ENCODE data around the gene ADAM19.
"Not testable (repeated sequence)": the region's sequence is repeated elsewhere in the genome, so short reads cannot be mapped to it uniquely, and the experiment has no call there.

Gene ADAM19

DNA sequence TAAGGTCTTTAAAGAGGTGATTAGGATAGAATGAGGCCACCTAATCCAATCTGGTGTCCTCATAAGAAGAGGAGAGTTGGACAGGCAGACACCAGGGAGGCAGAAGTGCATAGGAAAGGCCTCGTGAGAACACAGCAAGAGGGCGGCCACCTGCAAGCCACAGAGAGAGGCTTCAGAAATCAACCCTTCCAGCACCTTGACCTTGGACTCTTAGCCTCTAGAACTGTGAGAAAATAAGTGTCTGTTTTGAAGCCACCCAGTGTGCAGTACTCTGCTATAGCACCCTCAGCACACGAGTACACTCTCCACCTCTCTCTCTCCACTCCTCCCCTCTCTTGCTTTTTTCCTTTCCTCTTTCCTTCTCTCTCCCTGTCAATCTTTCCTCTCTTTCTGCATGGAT is 88.7 kb downstream of the ADAM19 start:
- ChIA-PET POLR2A (ENCODE audit: low non-redundant PET) (no interaction called here), CTCF (no interaction called here)
- no peak overlapping the region for H3K27ac ChIP-seq
- TF ChIP-seq, protein P1, sequence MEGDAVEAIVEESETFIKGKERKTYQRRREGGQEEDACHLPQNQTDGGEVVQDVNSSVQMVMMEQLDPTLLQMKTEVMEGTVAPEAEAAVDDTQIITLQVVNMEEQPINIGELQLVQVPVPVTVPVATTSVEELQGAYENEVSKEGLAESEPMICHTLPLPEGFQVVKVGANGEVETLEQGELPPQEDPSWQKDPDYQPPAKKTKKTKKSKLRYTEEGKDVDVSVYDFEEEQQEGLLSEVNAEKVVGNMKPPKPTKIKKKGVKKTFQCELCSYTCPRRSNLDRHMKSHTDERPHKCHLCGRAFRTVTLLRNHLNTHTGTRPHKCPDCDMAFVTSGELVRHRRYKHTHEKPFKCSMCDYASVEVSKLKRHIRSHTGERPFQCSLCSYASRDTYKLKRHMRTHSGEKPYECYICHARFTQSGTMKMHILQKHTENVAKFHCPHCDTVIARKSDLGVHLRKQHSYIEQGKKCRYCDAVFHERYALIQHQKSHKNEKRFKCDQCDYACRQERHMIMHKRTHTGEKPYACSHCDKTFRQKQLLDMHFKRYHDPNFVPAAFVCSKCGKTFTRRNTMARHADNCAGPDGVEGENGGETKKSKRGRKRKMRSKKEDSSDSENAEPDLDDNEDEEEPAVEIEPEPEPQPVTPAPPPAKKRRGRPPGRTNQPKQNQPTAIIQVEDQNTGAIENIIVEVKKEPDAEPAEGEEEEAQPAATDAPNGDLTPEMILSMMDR (conservative IDR thresholded peaks at IDR 0.05; ENCODE audit: low read depth): no peak
- DNase-seq (ENCODE audit: low spot score): no peak

DNA sequence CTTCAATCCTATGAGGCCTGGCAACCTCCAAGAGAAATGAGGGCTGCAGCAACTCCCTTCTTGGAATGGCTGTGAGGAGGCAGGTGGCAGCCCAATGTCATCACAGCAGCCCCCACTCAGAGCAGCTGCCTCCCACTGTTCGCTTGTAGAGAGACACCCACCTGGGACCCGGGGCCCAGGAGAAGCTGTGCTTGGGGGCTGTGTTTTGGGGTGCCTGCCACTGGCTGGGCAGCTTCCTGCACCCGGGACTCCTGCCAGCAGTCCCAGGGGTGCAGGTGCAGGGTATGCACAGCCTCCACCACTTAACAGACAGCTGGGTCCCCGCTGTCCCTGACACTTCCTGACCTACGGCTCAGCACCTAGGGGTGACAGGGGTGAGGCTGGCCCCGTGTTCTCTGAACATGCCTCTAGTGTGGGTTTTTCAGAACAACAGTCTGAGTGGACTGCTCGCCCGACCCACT is 89.3 kb downstream of the ADAM19 start:
- ChIA-PET POLR2A (ENCODE audit: low non-redundant PET) (no interaction called here), CTCF (interaction anchor here (0.8 to 2.7 kb wide), 2 partner anchors 144 to 257 kb away, joined by 3 to 8 read pairs; partner anchors contain the start of gene LSM11)
- no peak overlapping the region for H3K27ac ChIP-seq
- TF ChIP-seq, protein P1 (conservative IDR thresholded peaks at IDR 0.05; ENCODE audit: low read depth): no peak
- no peak for DNase-seq (ENCODE audit: low spot score)

DNA sequence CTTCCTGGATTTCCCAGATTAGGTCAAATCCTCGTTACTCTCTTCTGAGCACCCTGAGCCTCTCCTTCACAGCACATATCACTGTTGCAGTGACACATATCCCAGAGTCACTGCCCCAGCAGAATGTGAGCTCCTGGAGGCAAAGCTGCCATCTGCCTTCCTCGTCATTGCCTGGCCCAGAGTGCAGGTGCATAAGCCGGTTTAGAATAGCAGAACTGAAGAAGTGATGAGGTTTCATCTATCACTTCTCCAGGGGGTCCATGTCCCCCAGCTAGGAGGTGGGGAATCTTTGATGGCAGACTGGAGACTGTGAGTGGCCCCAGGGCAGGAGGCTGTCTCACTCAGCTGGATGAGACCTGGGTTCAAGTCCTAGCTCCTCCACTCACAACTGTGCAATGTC is 89.8 kb downstream of the ADAM19 start:
- ChIA-PET POLR2A (ENCODE audit: low non-redundant PET) (no interaction called here), CTCF (interaction anchor here (0.8 to 2.7 kb wide), 3 partner anchors 9 to 258 kb away, joined by 3 to 8 read pairs (median 4); partner anchors contain the start of gene LSM11)
- H3K27ac ChIP-seq: no peak overlapping the region
- DNase-seq (ENCODE audit: low spot score): no peak
- TF ChIP-seq, protein P1 (conservative IDR thresholded peaks at IDR 0.05; ENCODE audit: low read depth): no peak

DNA sequence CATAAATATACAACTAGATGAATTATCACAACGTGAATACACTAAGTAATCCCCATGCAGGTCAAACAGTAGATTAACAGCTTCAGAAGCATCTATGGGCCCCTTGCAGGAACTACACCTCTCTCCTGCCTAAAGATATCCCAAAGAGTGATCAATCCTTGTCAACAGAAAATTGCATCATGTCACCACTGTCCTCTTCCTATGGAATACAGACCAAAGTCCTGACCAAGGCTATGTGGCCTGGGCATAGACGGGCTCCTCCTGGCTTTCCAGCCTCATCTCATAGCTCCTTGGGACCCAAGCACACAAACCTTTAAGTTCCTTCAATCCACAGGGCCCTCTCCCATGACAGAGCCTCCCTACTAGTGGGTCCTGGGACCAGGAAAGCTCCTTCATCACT is 90.2 kb downstream of the ADAM19 start:
- TF ChIP-seq, protein P1 (conservative IDR thresholded peaks at IDR 0.05; ENCODE audit: low read depth): no peak
- H3K27ac ChIP-seq: no peak overlapping the region
- POLR2A ChIA-PET (ENCODE audit: low non-redundant PET): no interaction called here
- CTCF ChIA-PET: interaction anchor here (0.6 to 2.7 kb wide), 8 partner anchors 8 to 516 kb away, joined by 3 to 8 read pairs (median 3); partner anchors contain the start of gene LSM11
- DNase-seq (ENCODE audit: low spot score): no peak

DNA sequence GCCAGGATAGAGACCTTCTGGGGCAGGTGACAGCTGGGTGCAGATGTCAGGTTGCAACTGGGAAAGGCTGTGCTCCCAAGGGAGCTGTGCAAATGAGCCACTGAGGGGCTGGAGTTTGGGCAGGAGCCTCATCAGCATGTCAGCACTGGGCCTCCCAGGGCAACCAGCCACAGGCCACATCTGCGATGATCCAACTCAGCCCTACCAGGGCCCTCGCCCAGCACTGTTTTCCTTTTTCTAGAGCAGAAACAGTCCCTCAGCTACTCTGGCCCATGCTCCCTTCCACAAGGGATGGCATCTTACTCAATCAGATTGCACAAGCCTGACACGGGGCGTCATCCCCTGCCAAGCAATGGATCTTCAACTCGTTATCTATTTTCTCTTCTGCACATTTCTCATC is 90.8 kb downstream of the ADAM19 start:
- POLR2A ChIA-PET (ENCODE audit: low non-redundant PET): no interaction called here

DNA sequence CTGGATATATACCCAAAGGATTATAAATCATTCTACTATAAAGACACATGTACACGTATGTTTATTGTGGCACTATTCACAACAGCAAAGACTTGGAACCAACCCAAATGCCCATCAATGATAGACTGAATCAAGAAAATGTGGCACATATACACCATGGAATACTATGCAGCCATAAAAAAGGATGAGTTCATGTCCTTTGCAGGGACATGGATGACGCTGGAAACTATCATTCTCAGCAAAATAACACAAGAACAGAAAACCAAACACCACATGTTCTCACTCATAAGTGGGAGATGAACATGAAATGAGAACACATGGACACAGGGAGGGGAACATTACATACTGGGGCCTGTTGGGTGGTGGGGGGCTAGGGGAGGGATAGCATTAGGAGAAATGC is 92.9 kb downstream of the ADAM19 start:
- H3K27ac ChIP-seq; DNase-seq (ENCODE audit: low spot score); POLR2A ChIA-PET (ENCODE audit: low non-redundant PET); CTCF ChIA-PET: not testable (repeated sequence)

More for the DNA sequence above, 90.8 kb downstream of the ADAM19 start:
- CTCF ChIA-PET: interaction anchor here (0.6 to 2.7 kb wide), 8 partner anchors 8 to 516 kb away, joined by 3 to 8 read pairs (median 3); partner anchors contain the start of gene LSM11
- TF ChIP-seq, protein P1 (conservative IDR thresholded peaks at IDR 0.05; ENCODE audit: low read depth): no peak
- no peak for DNase-seq (ENCODE audit: low spot score)
- H3K27ac ChIP-seq: no peak overlapping the region

DNA sequence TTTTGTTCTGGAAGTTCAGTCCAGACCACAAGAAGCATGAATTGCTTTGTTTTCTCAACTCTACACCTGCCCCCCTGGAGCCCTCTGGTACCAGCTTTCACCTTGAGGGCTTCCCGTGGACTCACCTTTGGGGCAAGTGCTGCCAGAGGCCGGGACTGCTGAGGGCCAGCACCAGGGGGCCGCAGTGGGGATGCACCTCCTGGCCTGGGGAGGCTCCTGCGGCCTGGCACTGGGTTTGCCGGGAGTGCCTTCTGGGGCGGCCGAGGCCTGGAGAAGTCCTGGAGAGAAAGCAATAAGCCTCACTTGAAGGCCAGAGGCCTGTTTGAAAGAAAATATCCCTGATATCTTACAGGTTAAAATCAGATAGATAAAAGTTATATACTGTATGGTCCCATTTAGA is 93.9 kb downstream of the ADAM19 start:
- ChIA-PET POLR2A (ENCODE audit: low non-redundant PET) (no interaction called here), CTCF (interaction anchor here (1.5 to 1.8 kb wide), 2 partner anchors 10 to 49 kb away, joined by 10 read pairs; no protein-coding TSS in a partner anchor)
- no peak overlapping the region for H3K27ac ChIP-seq
- DNase-seq (ENCODE audit: low spot score): no peak
- TF ChIP-seq, protein P1 (conservative IDR thresholded peaks at IDR 0.05; ENCODE audit: low read depth): no peak
